Endodermal cell (in vitro differentiated cells): ENCODE measurements around the gene INPP5F. TPM values are rescaled to one million over a fixed set of nuclear protein-coding genes. Genes with fewer than 3 reads are reported as not detected.
A peak's percentile ranks its signal among the peaks of the same experiment; 100 is the strongest.

ENCODE experiments used
- DNase-seq: peaks from one replicate; pipeline ENCODE4 v3.0.0-alpha.2; 2017
- H3K27ac ChIP-seq: 2 replicates; pipeline ENCODE4 v1.5.1; 2013; ENCODE audit warnings: mild to moderate bottlenecking, low read depth, low read length, moderate library complexity
- H3K27me3 ChIP-seq: 2 replicates; pipeline ENCODE4 v1.6.1; 2013; ENCODE audit warnings: mild to moderate bottlenecking, low read length, moderate library complexity; ENCODE audit not compliant: insufficient read depth, control insufficient read depth, poor library complexity, severe bottlenecking
- H3K36me3 ChIP-seq: 2 replicates; pipeline ENCODE4 v1.7.0; 2013; ENCODE audit warnings: mild to moderate bottlenecking, low read length, moderate library complexity; ENCODE audit not compliant: control insufficient read depth, insufficient read depth
- H3K4me1 ChIP-seq: one replicate; pipeline ENCODE4 v1.7.0; 2013; ENCODE audit warnings: low read length; ENCODE audit not compliant: control insufficient read depth, insufficient read depth
- H3K4me3 ChIP-seq: 2 replicates; pipeline ENCODE4 v1.5.1; 2013; ENCODE audit warnings: mild to moderate bottlenecking, low read length, moderate library complexity
- H3K9ac ChIP-seq: 2 replicates; pipeline ENCODE4 v1.6.1; 2013; ENCODE audit warnings: mild to moderate bottlenecking, low read length, moderate library complexity; ENCODE audit not compliant: poor library complexity, severe bottlenecking; ENCODE audit errors: extremely low read depth
- H3K9me3 ChIP-seq: 2 replicates; pipeline ENCODE4 v1.6.1; 2013; ENCODE audit warnings: mild to moderate bottlenecking, low read length, moderate library complexity; ENCODE audit not compliant: control insufficient read depth
- H3K27ac Mint-ChIP-seq: 2 replicates; pipeline ENCODE4 v1.8.0; 2020; ENCODE audit warnings: mixed read lengths
- H3K27me3 Mint-ChIP-seq: 2 replicates; pipeline ENCODE4 v1.8.0; 2021; ENCODE audit warnings: mild to moderate bottlenecking, mixed read lengths; ENCODE audit not compliant: insufficient read depth
- H3K36me3 Mint-ChIP-seq: 2 replicates; pipeline ENCODE4 v1.8.0; 2020; ENCODE audit warnings: low read depth, mixed read lengths
- H3K4me1 Mint-ChIP-seq: 2 replicates; pipeline ENCODE4 v1.8.0; 2020; ENCODE audit warnings: mixed read lengths
- H3K4me3 Mint-ChIP-seq: 2 replicates; pipeline ENCODE4 v1.8.0; 2020; ENCODE audit warnings: mild to moderate bottlenecking, moderate library complexity, mixed read lengths
- H3K9me3 Mint-ChIP-seq: 2 replicates; pipeline ENCODE4 v1.8.0; 2020; ENCODE audit warnings: mild to moderate bottlenecking, mixed read lengths
- CTCF ChIP-seq: fragments of 200-600 bp; sonication (generic); conservative IDR thresholded peaks from 2 replicates; pipeline ENCODE4 v1.5.0; 2021; ENCODE audit warnings: antibody characterized with exemption, mild to moderate bottlenecking
- WGBS, 2 experiments: methylation state at CpG; one replicate each; pipeline versions ENCODE4 v1.1.5 to v1.1.7; 2013; ENCODE audit warnings: missing lambda C conversion rate in 2 of 2, mixed read lengths in 1 of 2; ENCODE audit not compliant: insufficient coverage in 1 of 2, insufficient read length in 1 of 2; 5-methylcytosine and 5-hydroxymethylcytosine counted together
- total RNA-seq, 2 donors: library from RNA; stranded (reverse); fragmentation: NEBNext Ultra II Directional in 1 of 2; extraction: Animal tissue kit (Norgen Biotek cat#: 25700) in 1 of 2; gene quantifications; 2 replicates in 1 of 2; 3 replicates in 1 of 2; pipeline ENCODE4 v1.2.1, GENCODE V29; 2021

The INPP5F gene
- total RNA-seq, 2 donors from 2014 or later, result 74.4 to 75.6 TPM

GRCh38 chr10:119845656-119846055, 119.8 kb downstream of the INPP5F start:
- TF ChIP-seq CTCF, result no peak

GRCh38 chr10:119849031-119849789, 123.4 kb downstream of the INPP5F start:
- H3K9ac ChIP-seq, result no peak overlapping the region
- peak overlapping the region; percentile 84 for H3K27ac Mint-ChIP-seq
- TF ChIP-seq CTCF, result no peak
- H3K27ac ChIP-seq, result peak overlapping the region; percentile 40
- WGBS, 2 experiments, result 71 to 81% methylated on average over 6 of the region's 6 CpGs
- H3K36me3 ChIP-seq, result peaks cover 90% of the 10 kb centered on the region
- no peaks in the 10 kb centered on the region for H3K4me1 Mint-ChIP-seq
- H3K4me3 ChIP-seq, result no peak overlapping the region
- DNase-seq, result no peak
- no peaks in the 10 kb centered on the region for H3K9me3 Mint-ChIP-seq
- H3K4me3 Mint-ChIP-seq, result no peak overlapping the region
- no peaks in the 10 kb centered on the region for H3K4me1 ChIP-seq
- peaks cover 75% of the 10 kb centered on the region for H3K36me3 Mint-ChIP-seq
- H3K9me3 ChIP-seq, result no peaks in the 10 kb centered on the region
- H3K27me3 Mint-ChIP-seq, result no peaks in the 10 kb centered on the region
- H3K27me3 ChIP-seq, result no peaks in the 10 kb centered on the region

More at GRCh38 chr10:119845656-119846055, 119.8 kb downstream of the INPP5F start:
- Histone ChIP-seq H3K4me3 (no peak overlapping the region), H3K27me3 (no peaks in the 10 kb centered on the region), H3K4me1 (no peaks in the 10 kb centered on the region), H3K9me3 (no peaks in the 10 kb centered on the region), H3K9ac (no peak overlapping the region), H3K27ac (no peak overlapping the region), H3K36me3 (peaks cover 97% of the 10 kb centered on the region)
- H3K4me3 Mint-ChIP-seq, result no peak overlapping the region
- 100% methylated on average over 1 of the region's 1 CpG; no CpG with 5 or more reads in 1 of the 2 experiments for WGBS, 2 experiments
- no peaks in the 10 kb centered on the region for H3K9me3 Mint-ChIP-seq
- no peaks in the 10 kb centered on the region for H3K27me3 Mint-ChIP-seq
- no peak overlapping the region for H3K27ac Mint-ChIP-seq
- no peak for DNase-seq
- H3K4me1 Mint-ChIP-seq, result no peaks in the 10 kb centered on the region
- H3K36me3 Mint-ChIP-seq, result peaks cover 85% of the 10 kb centered on the region

- Histone ChIP-seq H3K27me3 (no peaks in the 10 kb centered on the region), H3K9ac (no peak overlapping the region), H3K36me3 (peaks cover 83% of the 10 kb centered on the region), H3K4me3 (no peak overlapping the region), H3K9me3 (no peaks in the 10 kb centered on the region), H3K27ac (no peak overlapping the region), H3K4me1 (no peaks in the 10 kb centered on the region)
- Mint-ChIP-seq H3K36me3 (peaks cover 68% of the 10 kb centered on the region), H3K27me3 (no peaks in the 10 kb centered on the region), H3K27ac (peak overlapping the region; percentile 78), H3K4me1 (no peaks in the 10 kb centered on the region), H3K4me3 (no peak overlapping the region), H3K9me3 (no peaks in the 10 kb centered on the region)
- no peak for TF ChIP-seq CTCF
- no peak for DNase-seq
- WGBS, 2 experiments, result 100% methylated on average over 1 to 3 of the region's 3 CpGs
Observed at GRCh38 chr10:119849944-119850343, 124.1 kb downstream of the INPP5F start.
